HG03103 (cell line): ENCODE measurements around the gene ZNF664.

ENCODE experiments used
- ATAC-seq: cut with Tn5 transposase; IDR thresholded peaks from one replicate; pipeline ENCODE4 v1.9.1; 2021; ENCODE audit warnings: low read depth; ENCODE audit not compliant: unreplicated experiment

ZNF664 gene

DNA sequence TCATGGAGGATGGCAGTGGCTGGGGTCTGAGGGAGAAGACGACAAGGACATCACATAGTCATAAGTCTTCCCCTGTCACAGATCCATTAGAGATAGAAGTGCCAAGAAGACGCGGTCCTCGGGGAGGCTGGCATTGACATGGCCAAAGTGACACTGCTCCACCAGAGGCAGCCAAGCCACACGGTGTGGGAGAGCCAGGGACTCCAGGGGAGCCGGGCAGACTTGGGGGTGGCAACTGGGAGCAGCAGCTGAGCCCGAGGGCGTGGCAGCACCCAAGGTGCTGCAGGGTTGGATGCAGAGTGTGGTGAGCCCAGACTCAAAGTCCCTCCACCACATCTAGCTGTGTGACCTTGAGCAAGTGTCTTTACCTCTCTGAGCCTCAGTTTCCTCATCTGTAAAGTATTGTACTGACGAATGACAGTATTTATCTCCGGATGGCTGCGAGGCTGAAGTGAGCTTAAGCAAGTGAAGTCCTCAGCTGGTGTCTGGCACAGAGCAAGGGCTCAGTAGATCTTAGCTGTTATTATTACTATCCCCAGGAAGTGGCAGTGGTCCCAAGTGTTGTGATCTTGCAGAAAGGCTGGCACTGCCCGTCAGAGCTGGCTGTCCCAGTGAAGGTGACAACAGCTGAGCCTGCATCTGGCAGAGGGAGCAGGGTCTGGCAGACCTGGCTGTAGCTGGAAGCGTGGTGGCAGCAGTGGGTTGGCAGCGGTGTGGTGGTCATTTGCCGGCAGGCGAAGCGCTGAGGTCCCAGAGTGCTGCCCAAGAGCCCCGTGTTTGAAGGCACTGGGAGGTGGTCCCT, 54.9 kb downstream of the ZNF664 start:
- no peak for ATAC-seq

DNA sequence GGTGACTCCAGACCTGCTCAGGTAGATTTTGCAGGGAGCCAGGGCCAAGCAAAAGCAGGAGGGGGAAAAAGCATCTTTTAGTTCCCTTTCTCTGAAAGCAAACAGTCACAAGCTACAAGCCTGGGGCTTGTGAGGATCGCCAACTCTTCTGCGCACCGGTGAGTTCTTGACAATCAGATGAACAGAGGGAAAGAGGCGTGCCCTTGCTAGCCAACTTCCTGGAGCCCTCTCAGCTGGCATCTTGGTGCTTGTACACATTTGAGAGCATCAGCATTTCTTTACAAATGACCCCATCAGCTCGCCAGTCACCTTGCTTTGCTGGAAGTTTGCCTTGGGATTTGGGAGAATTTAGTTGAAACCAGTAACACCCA, 55.5 kb downstream of the ZNF664 start:
- ATAC-seq = no peak

DNA sequence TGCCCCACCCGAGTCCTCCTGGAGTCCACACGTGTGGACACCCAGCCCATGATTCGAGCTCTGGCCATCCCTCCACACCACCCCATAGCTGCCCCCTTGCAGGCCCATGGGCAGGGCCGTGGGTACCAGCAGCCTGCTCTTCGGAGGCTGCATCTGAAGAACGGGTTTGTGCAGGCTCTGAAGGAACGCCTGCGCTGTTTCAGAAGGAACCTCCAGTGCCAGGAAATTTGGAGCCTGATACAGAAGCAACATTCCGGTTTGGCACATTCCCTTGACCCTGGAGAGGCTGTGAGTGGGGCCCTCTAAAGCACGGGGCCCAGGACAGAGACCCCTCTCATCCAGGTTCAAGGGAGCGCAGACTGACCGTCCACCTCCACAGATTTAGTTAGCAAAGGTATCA, 57.0 kb downstream of the ZNF664 start:
- ATAC-seq = no peak

DNA sequence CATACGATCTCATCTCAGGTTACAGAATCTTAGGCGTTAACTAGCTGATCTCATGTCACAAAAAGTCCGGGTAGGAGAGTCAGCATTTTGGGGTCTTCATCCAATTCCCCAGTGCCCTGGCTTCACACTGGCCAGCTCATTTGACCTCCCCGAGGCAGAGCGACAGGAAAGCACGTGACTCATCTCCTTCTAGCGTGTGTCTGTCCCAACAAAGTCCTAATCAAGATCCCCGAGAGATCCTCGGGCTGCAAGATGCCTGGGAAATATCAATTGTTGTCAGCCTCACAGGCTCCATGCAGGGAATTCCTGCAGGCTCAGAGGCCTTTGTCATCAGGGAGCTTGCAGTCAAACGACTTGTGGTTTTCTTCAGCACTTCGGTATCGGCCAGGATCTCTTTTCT, 57.5 kb downstream of the ZNF664 start:
- ATAC-seq = no peak

DNA sequence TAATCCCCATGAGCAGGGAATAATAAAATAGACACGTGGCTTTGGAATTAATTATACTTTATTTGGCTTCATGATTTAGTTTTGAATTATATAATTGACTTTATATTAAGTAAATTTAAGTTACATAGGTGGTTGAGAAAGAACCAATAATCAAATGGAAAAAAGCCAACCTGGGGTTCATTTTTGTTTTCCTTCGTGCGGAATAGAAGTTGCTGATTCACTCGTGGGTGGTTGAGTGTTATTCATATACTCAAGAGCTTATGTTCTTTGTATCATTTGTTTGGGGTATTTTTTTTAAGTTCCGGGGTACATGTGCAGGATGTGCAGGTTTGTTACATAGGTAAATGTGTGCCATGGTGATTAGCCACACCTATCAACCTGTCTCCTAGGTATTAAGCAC, 58.0 kb downstream of the ZNF664 start:
- ATAC-seq = no peak

DNA sequence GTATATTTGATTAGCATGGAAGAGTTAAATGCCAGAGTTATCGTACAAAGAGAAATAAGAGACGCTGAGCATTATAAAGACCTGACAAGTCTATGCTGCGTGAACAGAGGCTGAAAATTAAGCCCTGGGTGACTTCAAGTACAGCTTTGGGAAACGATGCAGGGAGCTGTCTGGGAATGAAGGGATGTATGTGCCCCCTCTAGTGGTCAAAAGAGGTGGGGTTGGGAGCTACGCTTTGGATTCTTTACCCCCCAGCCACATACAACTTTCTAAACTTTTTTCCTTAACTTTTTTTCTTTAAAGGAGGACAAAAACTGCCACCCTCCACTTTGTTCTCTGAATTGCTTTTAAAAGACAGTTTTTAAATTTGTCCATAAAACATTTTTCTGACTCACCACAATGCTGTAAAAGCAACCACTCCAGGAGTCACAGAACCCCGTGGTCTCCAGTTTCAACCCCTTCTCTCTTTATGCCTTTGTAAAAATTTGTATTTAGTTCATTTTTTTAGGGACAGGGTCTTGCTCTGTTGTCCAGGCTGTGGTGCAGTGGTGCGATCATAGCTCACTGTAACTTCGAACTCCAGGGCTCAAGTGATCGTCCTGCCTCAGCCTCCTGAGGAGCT, 59.4 kb downstream of the ZNF664 start:
- ATAC-seq = no peak

DNA sequence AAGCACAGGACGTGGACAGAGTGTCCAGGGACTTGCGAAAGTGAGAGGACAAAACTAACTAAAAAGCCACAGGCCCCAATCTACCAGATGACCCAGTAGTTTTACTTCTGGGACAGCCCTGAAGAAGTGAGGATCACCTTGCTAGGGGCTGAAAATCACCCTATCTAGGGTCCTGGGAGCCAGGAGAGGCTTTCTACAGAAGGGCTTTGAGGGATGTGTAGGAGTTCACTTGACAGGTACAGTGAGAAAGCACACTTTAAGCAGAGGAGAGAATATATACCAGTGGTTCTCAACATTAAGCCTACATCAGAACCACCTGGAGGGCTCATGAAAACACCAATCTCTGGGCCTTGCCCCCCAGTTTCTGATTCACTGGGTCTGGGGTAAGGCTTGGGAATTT, 60.8 kb downstream of the ZNF664 start:
- ATAC-seq = no peak

DNA sequence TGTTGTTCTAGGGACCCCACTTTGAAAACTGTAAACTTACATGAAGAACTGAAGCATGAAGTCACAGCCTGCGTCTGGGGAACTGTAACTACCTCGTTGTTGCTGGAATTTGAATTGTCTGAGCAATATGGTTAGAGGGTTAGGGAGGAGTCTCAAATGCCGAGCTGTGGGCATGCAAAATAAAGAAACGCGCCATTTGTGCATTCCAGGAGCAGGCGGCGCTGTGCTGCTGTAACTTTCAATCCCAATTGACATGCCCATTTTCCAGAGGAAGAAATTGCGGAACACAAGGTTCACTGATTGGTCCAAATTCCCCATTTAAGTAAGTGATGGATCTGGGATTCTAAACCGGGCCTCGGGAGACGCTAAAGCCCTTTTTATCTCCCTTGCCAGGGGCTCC, 61.3 kb downstream of the ZNF664 start:
- no peak for ATAC-seq

DNA sequence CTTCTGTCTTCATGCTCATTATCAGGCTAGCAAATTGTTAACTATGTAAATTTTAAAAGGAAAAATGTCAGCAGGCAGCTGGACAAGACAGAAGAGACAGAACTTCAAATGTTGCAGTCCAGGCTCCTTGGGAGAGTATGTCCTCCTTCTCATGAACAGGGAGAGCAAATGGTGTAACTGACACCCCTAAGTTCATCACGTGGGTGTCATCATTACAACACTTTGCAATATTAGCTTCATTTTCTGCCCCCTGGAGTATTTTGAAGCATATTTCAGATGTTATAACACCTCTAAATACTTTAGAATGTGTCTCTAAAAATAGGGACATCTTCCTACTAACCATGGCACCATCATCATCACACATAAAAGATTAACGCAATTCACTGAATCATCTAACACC, 62.1 kb downstream of the ZNF664 start:
- ATAC-seq = no peak

DNA sequence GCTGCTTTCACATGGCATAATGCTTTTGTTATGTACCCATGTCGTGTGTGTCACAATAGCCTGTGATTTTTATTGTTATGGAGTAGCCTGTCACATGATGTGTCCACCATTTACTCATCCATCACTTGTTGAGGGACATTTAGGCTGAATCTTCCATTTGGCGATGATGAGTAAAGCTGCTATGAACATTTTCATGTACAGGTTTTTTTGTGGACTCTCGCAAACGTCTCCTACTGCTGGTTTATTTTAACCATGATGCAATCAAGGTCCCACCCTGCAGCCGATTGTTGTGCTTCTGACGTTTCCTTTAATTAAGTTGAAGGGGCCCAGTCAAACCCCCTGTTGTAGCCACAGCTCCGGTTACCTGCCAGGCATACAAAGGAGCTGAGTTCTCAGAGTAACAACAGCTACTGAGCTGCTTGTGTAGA, 63.2 kb downstream of the ZNF664 start:
- ATAC-seq = no peak

DNA sequence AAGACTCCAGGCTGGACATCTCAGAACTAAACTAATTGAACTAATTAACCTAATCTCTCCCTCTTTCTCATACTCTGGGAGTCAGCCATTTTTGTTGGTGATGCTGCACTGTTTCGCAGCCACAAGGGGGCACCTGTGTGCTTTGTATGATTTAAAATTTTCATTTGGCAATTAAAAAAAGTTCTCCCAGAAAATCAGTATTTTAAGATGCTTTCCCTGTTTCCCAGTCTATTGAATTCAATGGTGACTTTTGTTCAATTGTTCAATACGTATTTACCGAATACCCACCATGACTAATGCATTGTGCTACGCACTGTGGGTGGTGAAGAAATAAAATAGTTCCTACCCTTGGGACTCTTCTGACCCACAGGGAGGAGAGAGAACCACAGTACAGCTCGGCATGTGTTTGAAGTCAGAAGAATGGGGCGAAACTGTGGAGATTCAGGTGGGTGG, 63.7 kb downstream of the ZNF664 start:
- no peak for ATAC-seq

DNA sequence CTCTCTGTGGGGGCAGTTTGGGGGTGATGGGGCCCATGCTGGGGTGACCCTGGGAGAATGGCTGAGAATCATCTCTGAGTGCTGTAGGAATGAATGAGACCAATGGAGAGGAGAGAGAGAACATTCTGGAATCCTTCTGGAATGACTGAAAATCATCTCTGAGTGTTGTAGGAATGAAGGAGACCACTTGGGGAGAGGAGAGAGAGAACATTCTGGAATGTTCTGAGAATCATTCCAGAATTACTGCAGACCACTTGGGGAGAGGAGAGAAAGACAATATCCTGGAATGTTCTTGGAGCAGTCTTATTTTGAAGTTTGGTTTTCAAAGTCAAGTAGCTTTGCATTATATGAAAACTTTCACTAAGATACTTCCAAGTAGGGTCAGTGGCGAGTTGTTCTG, 64.3 kb downstream of the ZNF664 start:
- ATAC-seq = no peak

DNA sequence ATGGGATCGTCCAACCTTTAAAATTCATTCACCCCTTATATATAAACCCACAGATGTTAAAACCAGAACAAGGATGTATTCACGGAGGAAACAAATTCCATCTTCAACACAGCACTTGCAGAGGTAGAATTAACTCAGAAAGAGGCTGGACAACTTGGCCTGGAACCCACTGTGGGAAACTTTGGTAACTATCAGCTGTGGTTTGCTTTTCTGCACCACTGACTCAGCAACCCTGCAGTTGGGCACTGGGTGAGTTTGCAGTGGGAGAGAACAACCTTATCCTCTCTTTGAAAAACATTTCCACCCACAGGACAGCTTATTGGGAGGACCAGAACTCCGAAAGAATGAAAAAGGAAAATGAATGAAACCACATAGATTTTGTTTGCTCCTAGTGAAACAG, 66.3 kb downstream of the ZNF664 start:
- no peak for ATAC-seq

DNA sequence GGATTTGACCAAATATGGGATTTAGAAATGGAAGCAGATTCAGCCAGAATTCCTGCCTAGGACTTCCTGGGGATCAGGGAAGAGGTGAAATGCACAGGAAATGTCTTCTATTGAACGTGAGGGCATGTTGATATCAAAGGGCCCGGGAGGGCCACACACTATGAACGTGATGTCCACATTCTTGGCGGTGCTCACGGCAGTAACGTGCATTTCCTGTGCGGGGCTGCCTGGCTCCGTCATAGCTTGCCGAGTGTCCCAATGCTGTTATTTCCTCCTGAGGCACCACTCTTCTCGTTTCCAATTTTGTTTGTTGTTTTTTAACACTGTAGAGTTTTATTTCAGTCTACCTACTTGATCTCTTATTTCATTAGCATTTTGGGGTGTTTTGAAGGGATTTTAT, 67.3 kb downstream of the ZNF664 start:
- ATAC-seq = no peak

DNA sequence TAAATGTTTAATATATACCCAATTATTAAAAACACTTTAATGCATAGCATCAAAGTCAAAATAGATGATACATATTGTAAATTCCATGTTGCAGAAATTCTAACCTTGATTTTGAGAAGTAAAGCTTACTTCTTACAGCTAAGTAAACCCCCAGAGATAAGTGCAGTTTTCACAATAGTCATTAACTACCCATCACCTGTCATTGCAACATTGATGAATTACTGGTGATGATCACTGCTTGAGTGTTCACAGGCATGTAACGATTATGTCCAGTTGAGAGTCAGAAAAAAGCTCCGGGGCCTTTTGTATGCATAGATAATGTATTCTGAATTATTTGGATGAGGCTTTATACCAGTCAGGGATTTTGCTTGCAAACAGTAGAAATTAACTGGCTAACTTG, 67.7 kb downstream of the ZNF664 start:
- ATAC-seq = no peak

DNA sequence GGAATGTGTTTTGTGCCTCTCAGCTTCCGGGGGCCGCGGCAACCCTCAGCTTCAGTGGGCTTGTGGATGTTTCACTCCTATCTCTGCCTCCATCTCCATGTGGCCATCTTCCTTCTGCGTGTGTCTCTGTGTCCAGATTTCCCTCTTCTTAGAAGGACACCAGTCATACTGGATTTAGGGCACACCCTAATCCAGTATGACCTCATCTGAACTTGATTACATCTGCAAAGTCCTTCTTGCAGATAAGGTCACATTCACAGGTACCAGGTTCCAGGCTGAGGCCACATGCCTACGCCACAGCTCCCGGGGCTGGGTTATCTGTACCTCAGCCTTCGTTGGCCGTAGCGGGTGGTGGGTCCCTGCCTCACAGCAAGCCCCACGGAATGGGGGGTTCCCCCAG, 68.9 kb downstream of the ZNF664 start:
- no peak for ATAC-seq

DNA sequence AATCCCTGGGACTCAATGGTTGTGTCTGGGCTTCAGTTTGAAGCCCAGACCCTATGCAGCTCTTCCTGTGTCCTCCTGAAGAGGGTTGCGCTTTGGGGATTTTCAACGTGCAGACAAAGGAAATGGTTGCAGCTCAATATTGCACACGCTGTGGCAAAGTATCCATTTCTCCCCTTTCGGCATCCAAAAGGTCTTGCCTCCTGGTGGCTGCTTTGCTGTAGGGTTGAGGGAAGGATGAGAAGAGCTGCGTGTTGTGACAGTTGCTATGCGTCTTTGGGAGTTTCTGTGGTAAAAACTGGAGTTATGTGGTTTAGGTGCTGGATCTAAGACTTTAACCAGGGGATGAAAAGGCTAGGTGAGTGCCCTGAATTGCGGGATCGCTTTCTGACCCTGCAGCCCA, 71.0 kb downstream of the ZNF664 start:
- ATAC-seq = no peak

DNA sequence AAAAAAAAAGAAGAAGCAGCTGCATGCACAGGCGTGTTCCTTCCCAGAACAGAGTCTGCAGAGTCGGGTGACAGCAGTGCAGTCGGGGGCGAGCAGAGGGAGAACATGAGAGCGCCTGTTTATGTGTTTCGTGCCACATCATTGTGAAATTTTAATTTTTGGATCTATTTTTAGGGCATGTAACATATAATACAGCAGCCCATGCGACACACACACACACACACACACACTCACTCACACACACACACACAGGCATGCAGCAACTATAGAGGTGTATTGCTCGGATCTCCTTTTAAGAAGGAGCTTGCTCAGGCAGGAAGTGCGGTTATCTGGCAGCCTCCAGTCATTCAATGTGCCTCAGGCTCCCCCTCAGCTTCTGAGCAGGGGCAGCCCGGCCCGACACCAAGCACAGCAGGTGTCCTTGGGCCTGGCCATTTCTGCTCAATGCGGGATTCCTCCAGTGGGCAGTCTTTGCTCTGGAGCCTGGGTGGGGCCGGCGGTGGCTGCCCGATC, 71.8 kb downstream of the ZNF664 start:
- no peak for ATAC-seq

DNA sequence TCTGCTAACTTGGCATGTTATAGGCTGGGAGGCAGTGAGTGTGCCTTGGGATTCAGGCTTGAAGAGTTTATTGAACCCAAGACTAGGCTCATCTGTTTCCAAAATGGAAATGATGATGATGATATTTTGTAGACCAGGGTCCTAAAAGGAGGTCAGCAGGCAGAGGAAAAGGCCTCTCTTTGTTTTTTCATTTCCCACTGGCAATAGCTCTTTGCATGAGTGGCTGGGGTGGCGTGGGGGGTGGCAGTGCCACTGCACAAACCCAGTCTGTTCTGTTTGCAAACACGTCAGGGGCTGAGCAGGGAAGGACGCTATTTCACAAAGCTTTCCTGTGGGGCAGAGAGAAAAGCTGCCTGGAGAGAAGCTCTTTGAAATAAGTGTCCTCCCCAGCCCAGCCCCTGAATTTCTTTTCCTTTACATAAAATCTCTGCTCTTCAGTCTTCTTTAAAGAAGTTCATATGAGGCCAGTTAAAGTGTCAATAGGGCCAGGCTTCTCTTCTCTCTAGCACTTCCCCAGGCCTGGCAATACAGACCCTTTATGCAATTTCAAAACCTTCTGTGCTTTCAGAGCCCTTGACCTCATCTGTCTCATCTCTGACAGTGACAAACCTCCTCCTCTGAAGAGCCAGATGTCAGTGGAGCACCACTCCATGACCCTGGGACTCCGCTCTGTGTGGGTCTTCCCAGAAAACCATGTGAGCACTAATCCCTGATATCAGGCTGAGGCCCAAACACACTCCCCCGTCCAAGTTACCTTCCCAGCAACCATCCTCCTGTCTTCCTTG, 72.8 kb downstream of the ZNF664 start:
- no peak for ATAC-seq

DNA sequence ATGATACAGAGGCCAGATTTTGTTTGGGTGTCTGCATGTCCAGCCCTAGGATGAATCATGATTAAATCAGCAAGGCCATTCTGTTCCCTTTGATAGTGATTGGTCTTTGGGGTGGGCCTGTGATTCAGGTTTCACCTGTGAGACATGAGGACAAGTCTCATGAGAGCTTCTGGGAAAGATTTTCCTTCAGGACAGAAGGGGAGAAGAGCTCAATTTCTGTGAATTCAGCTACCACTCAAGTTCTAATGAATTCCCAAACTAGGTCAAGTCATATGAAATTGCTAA, 73.4 kb downstream of the ZNF664 start:
- ATAC-seq = no peak

DNA sequence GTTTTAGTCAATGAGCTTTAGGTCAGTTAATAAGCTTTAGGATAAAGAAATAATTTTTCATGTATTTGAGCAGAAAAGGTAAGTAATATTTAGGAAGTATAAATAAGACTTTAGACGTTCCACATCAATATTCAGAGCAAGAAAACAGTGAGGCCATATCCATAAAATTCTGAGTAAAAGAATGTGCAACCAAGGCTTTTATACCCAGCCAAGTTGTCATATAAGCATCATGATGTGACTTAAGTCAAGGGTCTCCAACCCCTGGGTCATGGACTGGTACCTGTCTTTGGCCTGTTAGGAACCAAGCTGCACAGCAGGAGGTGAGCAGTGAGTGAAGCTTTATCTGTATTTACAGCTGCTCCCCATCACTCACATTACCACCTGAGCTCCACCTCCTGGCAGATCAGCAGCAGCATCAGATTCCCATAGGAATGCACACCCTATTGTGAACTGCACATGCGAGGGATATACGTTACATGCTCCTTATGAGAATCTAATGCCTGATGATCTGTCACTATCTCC, 74.1 kb downstream of the ZNF664 start:
- no peak for ATAC-seq
